Body of pancreas (tissue), 4 donors: ENCODE measurements around the gene SERINC2.

ENCODE experiments used
- CTCF ChIP-seq, 7 experiments: fragments of 450-650 bp in 4 of 7; fragments of 200-600 bp in 3 of 7; sonication (generic) in 3 of 7; IDR thresholded peaks; one replicate each; pipeline ENCODE4 v1.5.1; 2016 to 2019; ENCODE audit warnings: antibody characterized with exemption in 7 of 7
- POLR2A ChIP-seq, 3 donors: fragments of 450-650 bp; IDR thresholded peaks; one replicate each; pipeline ENCODE4 v1.6.1; 2016; ENCODE audit warnings: antibody characterized with exemption in 3 of 3, mild to moderate bottlenecking in 2 of 3

DNA sequence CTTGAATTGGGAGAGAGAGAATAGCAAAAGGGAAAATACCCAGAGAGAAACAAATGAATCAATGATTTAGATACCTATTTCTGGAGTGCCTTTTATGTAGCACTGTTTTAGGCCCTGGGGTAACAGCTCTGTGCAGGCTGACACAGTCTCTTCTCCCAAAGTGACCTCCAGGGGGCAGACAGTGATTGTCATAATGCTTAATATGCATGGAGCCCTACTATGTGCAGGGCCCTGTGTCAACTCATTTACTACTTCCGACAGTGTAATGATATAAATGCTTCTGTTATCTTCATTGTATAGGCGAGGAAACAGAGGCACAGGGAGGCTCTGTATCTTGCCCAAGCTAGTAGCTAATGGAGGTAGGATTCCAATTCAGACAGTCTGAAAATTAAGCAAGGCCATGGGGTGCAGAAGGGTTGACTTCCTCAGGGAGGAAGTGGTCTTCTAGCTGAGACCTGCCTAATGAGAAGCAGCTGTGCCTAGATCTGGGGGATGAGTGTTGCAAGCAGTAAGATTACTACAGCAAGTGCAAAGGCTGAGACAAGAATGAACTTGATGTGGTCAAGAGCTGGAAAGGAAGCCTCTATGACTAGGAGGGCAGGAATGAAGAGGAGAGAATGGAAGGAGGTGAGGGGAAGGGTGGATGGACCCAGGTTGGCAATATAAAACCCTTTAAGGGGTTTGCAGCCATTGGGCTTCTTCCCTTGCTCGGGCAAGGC is 16.2 kb upstream of the SERINC2 start:
- TF ChIP-seq CTCF (IDR thresholded peaks at IDR 0.05): no peak
- TF ChIP-seq POLR2A (IDR thresholded peaks at IDR 0.05): no peak
